ENCODE data around the gene TERT.

The TERT gene

GRCh38 chr5:1220831-1221230 is 74.0 kb downstream of the TERT start:
- H3K4me1 ChIP-seq (ENCODE audit: insufficient read depth, low read length) = no peaks in the 10 kb centered on the region
- H3K9ac ChIP-seq (ENCODE audit: low read depth, low read length) = no peak overlapping the region
- H3K9me3 ChIP-seq (ENCODE audit: control insufficient read depth, insufficient read depth, low read length) = no peaks in the 10 kb centered on the region
- no peaks in the 10 kb centered on the region for H3K36me3 ChIP-seq (ENCODE audit: insufficient read depth, low read length)

GRCh38 chr5:1220351-1220750 is 74.5 kb downstream of the TERT start:
- Histone ChIP-seq H3K36me3 (ENCODE audit: insufficient read depth, low read length) (no peaks in the 10 kb centered on the region), H3K9me3 (ENCODE audit: control insufficient read depth, insufficient read depth, low read length) (no peaks in the 10 kb centered on the region)

GRCh38 chr5:1219768-1220100 is 75.1 kb downstream of the TERT start:
- H3K4me1 ChIP-seq (ENCODE audit: insufficient read depth, low read length) = no peaks in the 10 kb centered on the region
- no peaks in the 10 kb centered on the region for H3K9me3 ChIP-seq (ENCODE audit: control insufficient read depth, insufficient read depth, low read length)
- H3K36me3 ChIP-seq (ENCODE audit: insufficient read depth, low read length) = no peaks in the 10 kb centered on the region
- H3K9ac ChIP-seq (ENCODE audit: low read depth, low read length) = no peak overlapping the region

More at GRCh38 chr5:1220351-1220750, 74.5 kb downstream of the TERT start:
- H3K9ac ChIP-seq (ENCODE audit: low read depth, low read length) = no peak overlapping the region
- no peaks in the 10 kb centered on the region for H3K4me1 ChIP-seq (ENCODE audit: insufficient read depth, low read length)

- Histone ChIP-seq H3K9ac (ENCODE audit: low read depth, low read length) (no peak overlapping the region), H3K4me1 (ENCODE audit: insufficient read depth, low read length) (no peaks in the 10 kb centered on the region), H3K9me3 (ENCODE audit: control insufficient read depth, insufficient read depth, low read length) (no peaks in the 10 kb centered on the region), H3K36me3 (ENCODE audit: insufficient read depth, low read length) (no peaks in the 10 kb centered on the region)
Measured at GRCh38 chr5:1219098-1219767, 75.6 kb downstream of the TERT start.

- no peaks in the 10 kb centered on the region for H3K4me1 ChIP-seq (ENCODE audit: insufficient read depth, low read length)
- no peaks in the 10 kb centered on the region for H3K36me3 ChIP-seq (ENCODE audit: insufficient read depth, low read length)
- no peaks in the 10 kb centered on the region for H3K9me3 ChIP-seq (ENCODE audit: control insufficient read depth, insufficient read depth, low read length)
- no peak overlapping the region for H3K9ac ChIP-seq (ENCODE audit: low read depth, low read length)
Measured at GRCh38 chr5:1218351-1219080, 76.4 kb downstream of the TERT start.

GRCh38 chr5:1217596-1218206 is 77.2 kb downstream of the TERT start:
- Histone ChIP-seq H3K4me1 (ENCODE audit: insufficient read depth, low read length) (no peaks in the 10 kb centered on the region), H3K36me3 (ENCODE audit: insufficient read depth, low read length) (no peaks in the 10 kb centered on the region), H3K9me3 (ENCODE audit: control insufficient read depth, insufficient read depth, low read length) (no peaks in the 10 kb centered on the region), H3K9ac (ENCODE audit: low read depth, low read length) (no peak overlapping the region)

- Histone ChIP-seq H3K4me1 (ENCODE audit: insufficient read depth, low read length) (no peaks in the 10 kb centered on the region), H3K9ac (ENCODE audit: low read depth, low read length) (no peak overlapping the region), H3K9me3 (ENCODE audit: control insufficient read depth, insufficient read depth, low read length) (no peaks in the 10 kb centered on the region), H3K36me3 (ENCODE audit: insufficient read depth, low read length) (no peaks in the 10 kb centered on the region)
Measured at GRCh38 chr5:1216918-1217295, 78.0 kb downstream of the TERT start.

GRCh38 chr5:1216211-1216917 is 78.5 kb downstream of the TERT start:
- no peaks in the 10 kb centered on the region for H3K9me3 ChIP-seq (ENCODE audit: control insufficient read depth, insufficient read depth, low read length)
- H3K36me3 ChIP-seq (ENCODE audit: insufficient read depth, low read length) = no peaks in the 10 kb centered on the region
- H3K4me1 ChIP-seq (ENCODE audit: insufficient read depth, low read length) = no peaks in the 10 kb centered on the region

GRCh38 chr5:1215320-1216096 is 79.4 kb downstream of the TERT start:
- H3K9me3 ChIP-seq (ENCODE audit: control insufficient read depth, insufficient read depth, low read length) = no peaks in the 10 kb centered on the region
- no peak overlapping the region for H3K9ac ChIP-seq (ENCODE audit: low read depth, low read length)
- no peaks in the 10 kb centered on the region for H3K36me3 ChIP-seq (ENCODE audit: insufficient read depth, low read length)
- no peaks in the 10 kb centered on the region for H3K4me1 ChIP-seq (ENCODE audit: insufficient read depth, low read length)

More at GRCh38 chr5:1216211-1216917, 78.5 kb downstream of the TERT start:
- no peak overlapping the region for H3K9ac ChIP-seq (ENCODE audit: low read depth, low read length)

- no peaks in the 10 kb centered on the region for H3K36me3 ChIP-seq (ENCODE audit: insufficient read depth, low read length)
- H3K9ac ChIP-seq (ENCODE audit: low read depth, low read length) = no peak overlapping the region
- H3K9me3 ChIP-seq (ENCODE audit: control insufficient read depth, insufficient read depth, low read length) = no peaks in the 10 kb centered on the region
- H3K4me1 ChIP-seq (ENCODE audit: insufficient read depth, low read length) = no peaks in the 10 kb centered on the region
Measured at GRCh38 chr5:1214936-1215220, 80.0 kb downstream of the TERT start.

- no peaks in the 10 kb centered on the region for H3K4me1 ChIP-seq (ENCODE audit: insufficient read depth, low read length)
- no peaks in the 10 kb centered on the region for H3K9me3 ChIP-seq (ENCODE audit: control insufficient read depth, insufficient read depth, low read length)
- no peaks in the 10 kb centered on the region for H3K36me3 ChIP-seq (ENCODE audit: insufficient read depth, low read length)
- no peak overlapping the region for H3K9ac ChIP-seq (ENCODE audit: low read depth, low read length)
Measured at GRCh38 chr5:1214163-1214935, 80.5 kb downstream of the TERT start.

GRCh38 chr5:1213508-1214162 is 81.2 kb downstream of the TERT start:
- Histone ChIP-seq H3K4me1 (ENCODE audit: insufficient read depth, low read length) (no peaks in the 10 kb centered on the region), H3K9ac (ENCODE audit: low read depth, low read length) (no peak overlapping the region), H3K36me3 (ENCODE audit: insufficient read depth, low read length) (no peaks in the 10 kb centered on the region), H3K9me3 (ENCODE audit: control insufficient read depth, insufficient read depth, low read length) (no peaks in the 10 kb centered on the region)

GRCh38 chr5:1212881-1213280 is 82.0 kb downstream of the TERT start:
- no peaks in the 10 kb centered on the region for H3K4me1 ChIP-seq (ENCODE audit: insufficient read depth, low read length)

More at GRCh38 chr5:1212881-1213280, 82.0 kb downstream of the TERT start:
- Histone ChIP-seq H3K9me3 (ENCODE audit: control insufficient read depth, insufficient read depth, low read length) (no peaks in the 10 kb centered on the region), H3K36me3 (ENCODE audit: insufficient read depth, low read length) (no peaks in the 10 kb centered on the region), H3K9ac (ENCODE audit: low read depth, low read length) (no peak overlapping the region)
